HepG2 (cell line): Measurements from ENCODE around the gene MKRN1. TPM values are rescaled to one million over a fixed set of nuclear protein-coding genes. Genes with fewer than 3 reads are reported as not detected.
"Not testable (repeated sequence)": the region's sequence is repeated elsewhere in the genome, so short reads cannot be mapped to it uniquely, and the experiment has no call there.

Experiments used
- ATAC-seq: fragments of 200-7000 bp; cut with Tn5 transposase; 3 replicates; pipeline ENCODE4 v1.9.1; 2020; ENCODE audit warnings: mild to moderate bottlenecking, moderate library complexity
- BruUV-seq: library from RNA; stranded (reverse); fragments of 400-500 nt; replicated peaks from 2 replicates; lab custom pipeline; 2021; lab: Mats Ljungman, UMichigan
- CTCF ChIA-PET: fragments of 300-600 bp; formaldehyde crosslinking; extraction: SDS; loops from one replicate; lab custom pipeline; 2021; ENCODE audit warnings: low total read pairs, inconsistent platforms, low intra/inter-chr PET ratio; lab: Yijun Ruan, JAX
- POLR2A ChIA-PET: fragments of 350-600 bp; sonication (Branson Sonifier 250); formaldehyde crosslinking; loops from one replicate; lab custom pipeline; 2020; ENCODE audit warnings: antibody characterized with exemption, inconsistent platforms; lab: Yijun Ruan, JAX
- DNase-seq: peaks from one replicate; pipeline ENCODE4 v3.0.0-alpha.2; 2015; ENCODE audit warnings: low spot score
- FAIRE-seq: peaks from 3 replicates; lab custom pipeline; 2011; peaks lifted over from hg19 to GRCh38; lab: Jason Lieb, UNC
- H2AFZ ChIP-seq: one replicate; pipeline ENCODE4 v1.6.1; 2011; ENCODE audit warnings: low read length, inconsistent platforms
- H3K27ac ChIP-seq: fragments of 300-600 bp; 3 replicates; pipeline ENCODE4 v1.8.0; 2011; ENCODE audit warnings: mixed run types, mild to moderate bottlenecking, mixed read lengths, low read length, inconsistent platforms; ENCODE audit not compliant: insufficient read depth; ENCODE audit errors: extremely low read length
- H3K27me3 ChIP-seq, 2 experiments: fragments of 200-600 bp in 1 of 2; 2 replicates in 1 of 2; 3 replicates in 1 of 2; pipeline versions ENCODE4 v1.6.0 to v1.8.0; 2011; ENCODE audit warnings: low read length in 2 of 2, mild to moderate bottlenecking in 2 of 2, moderate library complexity in 2 of 2, inconsistent platforms in 1 of 2; ENCODE audit not compliant: insufficient read depth in 2 of 2, control insufficient read depth in 1 of 2
- H3K36me3 ChIP-seq, 2 experiments: fragments of 200-600 bp in 1 of 2; replicated peaks in 1 of 2; 2 replicates in 1 of 2; 3 replicates in 1 of 2; pipeline versions ENCODE4 v1.5.1 to v1.8.0; 2011; ENCODE audit warnings: low read length in 2 of 2, inconsistent platforms in 1 of 2; ENCODE audit not compliant: insufficient read depth in 2 of 2, control insufficient read depth in 1 of 2
- H3K4me1 ChIP-seq: 2 replicates; pipeline ENCODE4 v1.5.1; 2012; ENCODE audit warnings: low read length, inconsistent platforms; ENCODE audit not compliant: insufficient read depth
- H3K4me2 ChIP-seq: 2 replicates; pipeline ENCODE4 v1.6.0; 2011; ENCODE audit warnings: low read depth, low read length, inconsistent platforms
- H3K4me3 ChIP-seq, 3 experiments: fragments of 200-600 bp in 1 of 3; sonication (generic), shearing (Covaris generic) in 1 of 3; replicated peaks in 1 of 3; 2 replicates each; pipeline ENCODE4 v1.5.1; 2011 to 2016; ENCODE audit warnings: low read length in 3 of 3, inconsistent platforms in 2 of 3, low read depth in 2 of 3, mild to moderate bottlenecking in 2 of 3, control low read depth in 1 of 3, mixed read lengths in 1 of 3; ENCODE audit not compliant: insufficient read depth in 1 of 3
- H3K79me2 ChIP-seq: one replicate; pipeline ENCODE4 v1.6.1; 2011; ENCODE audit warnings: low read length, inconsistent platforms; ENCODE audit not compliant: insufficient read depth
- H3K9ac ChIP-seq: 2 replicates; pipeline ENCODE4 v1.6.0; 2011; ENCODE audit warnings: mild to moderate bottlenecking, low read depth, low read length, inconsistent platforms; ENCODE audit not compliant: insufficient read depth
- H3K9me3 ChIP-seq: 2 replicates; pipeline ENCODE4 v1.5.1; 2012; ENCODE audit warnings: mild to moderate bottlenecking, low read length
- H4K20me1 ChIP-seq: 2 replicates; pipeline ENCODE4 v1.6.0; 2011; ENCODE audit warnings: inconsistent platforms, mild to moderate bottlenecking, low read length, moderate library complexity; ENCODE audit not compliant: insufficient read depth
- ATF4 ChIP-seq, 2 experiments: fragments of 450-650 bp in 1 of 2; sonication (generic) in 1 of 2; formaldehyde crosslinking; IDR thresholded peaks; 2 replicates each; pipeline versions ENCODE4 v1.5.0 to v1.8.0; 2020 to 2022; ENCODE audit warnings: mild to moderate bottlenecking in 1 of 2, missing genetic modification reagents in 1 of 2
- FOXP1 ChIP-seq, 2 experiments: fragments of 450-650 bp in 1 of 2; IDR thresholded peaks; 2 replicates each; pipeline ENCODE4 v1.6.1; 2017 to 2018; ENCODE audit warnings: antibody characterized with exemption in 1 of 2
- KDM5A ChIP-seq: fragments of 200-600 bp; sonication (generic); IDR thresholded peaks from 2 replicates; pipeline ENCODE4 v1.7.0; 2018; ENCODE audit warnings: antibody characterized with exemption, mild to moderate bottlenecking, low read length, borderline replicate concordance
- WGBS: methylation state at CpG from one replicate; pipeline ENCODE4 v1.1.6; 2017; ENCODE audit warnings: low lambda C conversion rate; 5-methylcytosine and 5-hydroxymethylcytosine counted together
- in situ Hi-C: cut with HindIII; loops from 2 replicates; pipeline ENCODE4 v1.10.0; 2017; ENCODE audit warnings: low pct_unique_long_range_greater_than_20kb; ENCODE audit not compliant: extremely low pct_ligation_motif_present
- intact Hi-C: fragments of 100-400 bp; cut with micrococcal nuclease; formaldehyde crosslinking; loops from one replicate; pipeline ENCODE4 v1.10.0; 2022; ENCODE audit not compliant: unreplicated experiment
- polyA plus RNA-seq, 8 experiments: library from polyadenylated mRNA; depleted of rRNA in 3 of 8; stranded (reverse) in 7 of 8; unstranded in 1 of 8; fragments of >200 nt; fragmentation: Illumina TruSeq in 4 of 8; extraction: Trizol in 4 of 8; gene quantifications; 2 replicates each; pipeline versions ENCODE4 v1.2.1 to v1.2.3, GENCODE V29; 2011 to 2016; ENCODE audit warnings: low read depth in 4 of 8, missing spikeins in 1 of 8, mixed read lengths in 1 of 8; ENCODE audit not compliant: insufficient read depth in 1 of 8
- total RNA-seq, 5 experiments: library from RNA; depleted of rRNA; stranded (reverse); fragments of >200 nt; fragmentation: Illumina TruSeq; extraction: Trizol; gene quantifications; 2 replicates each; pipeline ENCODE4 v1.2.3, GENCODE V29; 2016; ENCODE audit warnings: low read depth in 1 of 5
- TF ChIP-seq, protein P1 (sequence below): IDR thresholded peaks from 2 replicates; pipeline ENCODE4 v1.6.1; 2018; ENCODE audit warnings: missing genetic modification reagents, mild to moderate bottlenecking, missing compliant biosample characterization

MKRN1 gene
- total and polyA plus RNA-seq, 2 of the 13 experiments (the other 11 are each of a cell fraction or from before 2014, with no cell fraction given), result 28.5 to 32.8 TPM

GRCh38 chr7:140506788-140507464, 27.6 kb upstream of the MKRN1 start (continued):
- TF ChIP-seq ATF4 (CRISPR knock-in tag; IDR thresholded peaks at IDR 0.05), result no peak
- TF ChIP-seq, protein P1, sequence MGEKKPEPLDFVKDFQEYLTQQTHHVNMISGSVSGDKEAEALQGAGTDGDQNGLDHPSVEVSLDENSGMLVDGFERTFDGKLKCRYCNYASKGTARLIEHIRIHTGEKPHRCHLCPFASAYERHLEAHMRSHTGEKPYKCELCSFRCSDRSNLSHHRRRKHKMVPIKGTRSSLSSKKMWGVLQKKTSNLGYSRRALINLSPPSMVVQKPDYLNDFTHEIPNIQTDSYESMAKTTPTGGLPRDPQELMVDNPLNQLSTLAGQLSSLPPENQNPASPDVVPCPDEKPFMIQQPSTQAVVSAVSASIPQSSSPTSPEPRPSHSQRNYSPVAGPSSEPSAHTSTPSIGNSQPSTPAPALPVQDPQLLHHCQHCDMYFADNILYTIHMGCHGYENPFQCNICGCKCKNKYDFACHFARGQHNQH, result no peak

- peak; percentile 92 for ATAC-seq
- TF ChIP-seq FOXP1 (IDR thresholded peaks at IDR 0.05) (no peak), FOXP1 (CRISPR knock-in tag; IDR thresholded peaks at IDR 0.05) (no peak), KDM5A (no peak)
- TF ChIP-seq, all 625 proteins: peak for 0
- H3K9me3 ChIP-seq, result no peaks in the 10 kb centered on the region
- H3K4me1 ChIP-seq, result no peaks in the 10 kb centered on the region
- in situ Hi-C loops (no loop called here), intact Hi-C loops (no loop called here)
- no peak overlapping the region for H3K4me2 ChIP-seq
- no peaks in the 10 kb centered on the region for H3K36me3 ChIP-seq
- no TSS peak for BruUV-seq
- DNase-seq, result no peak
- H3K27ac ChIP-seq, result no peak overlapping the region
- 36% methylated on average over 5 of the region's 5 CpGs for WGBS
- H4K20me1 ChIP-seq, result no peaks in the 10 kb centered on the region
- H2AFZ ChIP-seq, result no peak overlapping the region
- H3K27me3 ChIP-seq, result 0 out of 5 replicates have a peak, but pooled peaks cover 0 to 5% of the 10 kb centered on the region in 2 experiments
- H3K79me2 ChIP-seq, result no peaks in the 10 kb centered on the region
- POLR2A ChIA-PET, result no interaction called here
- H3K9ac ChIP-seq, result no peak overlapping the region
- CTCF ChIA-PET, result no interaction called here
- H3K4me3 ChIP-seq, result no peak overlapping the region
- no peak for FAIRE-seq
Observed at GRCh38 chr7:140501966-140502365, 22.7 kb upstream of the MKRN1 start.

GRCh38 chr7:140497807-140498206, 18.5 kb upstream of the MKRN1 start:
- CTCF ChIA-PET, H3K4me3 ChIP-seq, H3K79me2 ChIP-seq, H3K27me3 ChIP-seq, DNase-seq, ATAC-seq, POLR2A ChIA-PET, intact Hi-C loops, H2AFZ ChIP-seq, H3K4me1 ChIP-seq, H3K9ac ChIP-seq, H3K27ac ChIP-seq, H3K36me3 ChIP-seq, H3K4me2 ChIP-seq, H4K20me1 ChIP-seq, H3K9me3 ChIP-seq, BruUV-seq, FAIRE-seq, in situ Hi-C loops: not testable (repeated sequence)
- WGBS, result 75% methylated on average over 7 of the region's 7 CpGs
